A549 (cell line): Measurements from ENCODE around the gene MS4A4E. TPM values are rescaled to one million over a fixed set of nuclear protein-coding genes. Genes with fewer than 3 reads are reported as not detected.

Source experiments
- ATAC-seq, 2 experiments: fragments of 200-7000 bp in 1 of 2; fragments of >200 bp in 1 of 2; cut with Nextera tagmentation in 1 of 2; cut with Tn5 transposase in 1 of 2; 3 replicates each; pipeline versions ENCODE4 v1.8.0 to v1.9.1; 2018 to 2020; ENCODE audit warnings: mild to moderate bottlenecking in 1 of 2, moderate library complexity in 1 of 2
- CTCF ChIA-PET: fragments of 300-600 bp; sonication (Branson Sonifier 250); formaldehyde crosslinking; extraction: SDS; loops from one replicate; lab custom pipeline; 2021; ENCODE audit warnings: antibody characterized with exemption, inconsistent platforms; lab: Yijun Ruan, JAX
- POLR2A ChIA-PET: fragments of 350-600 bp; formaldehyde crosslinking; extraction: SDS; loops from one replicate; lab custom pipeline; 2021; ENCODE audit warnings: antibody characterized with exemption, inconsistent platforms; lab: Yijun Ruan, JAX
- DNase-seq, 2 experiments: peaks; one replicate each; pipeline versions ENCODE4 v3.0.0 to v3.0.0-alpha.2; 2011 to 2016; ENCODE audit warnings: low read depth in 1 of 2, low spot score in 1 of 2
- FAIRE-seq: peaks from 2 replicates; lab custom pipeline; 2011; peaks lifted over from hg19 to GRCh38; lab: Jason Lieb, UNC
- H3K27ac ChIP-seq, 2 experiments: fragments of >200 bp; sonication (Bioruptor Twin); formaldehyde crosslinking; 3 replicates each; pipeline ENCODE4 v1.5.1; 2016 to 2017
- H3K4me1 ChIP-seq: fragments of >200 bp; sonication (Bioruptor Twin); formaldehyde crosslinking; 3 replicates; pipeline ENCODE4 v1.6.1; 2016
- H3K4me2 ChIP-seq: fragments of >200 bp; sonication (Bioruptor Twin); formaldehyde crosslinking; 3 replicates; pipeline ENCODE4 v1.6.1; 2016
- H3K4me3 ChIP-seq: fragments of >200 bp; sonication (Bioruptor Twin); formaldehyde crosslinking; 3 replicates; pipeline ENCODE4 v1.5.1; 2016
- H3K9me3 ChIP-seq: fragments of >200 bp; sonication (Bioruptor Twin); formaldehyde crosslinking; 3 replicates; pipeline ENCODE4 v1.6.1; 2016
- BCL3 ChIP-seq: fragments of >200 bp; sonication (Bioruptor Twin); formaldehyde crosslinking; IDR thresholded peaks from 3 replicates; pipeline ENCODE4 v1.6.1; 2016
- CBX2 ChIP-seq: fragments of 200-600 bp; sonication (generic); IDR thresholded peaks from 2 replicates; pipeline ENCODE4 v1.6.1; 2016; ENCODE audit warnings: low read depth, mild to moderate bottlenecking, borderline replicate concordance
- CHD4 ChIP-seq: fragments of 200-600 bp; sonication (generic); IDR thresholded peaks from 2 replicates; pipeline ENCODE4 v1.6.1; 2016; ENCODE audit warnings: antibody characterized with exemption, mild to moderate bottlenecking, borderline replicate concordance
- EHMT2 ChIP-seq: fragments of 200-600 bp; sonication (generic); IDR thresholded peaks from 2 replicates; pipeline ENCODE4 v1.6.1; 2016; ENCODE audit warnings: antibody characterized with exemption, low read depth, mild to moderate bottlenecking, moderate library complexity
- FOSB ChIP-seq: fragments of 250-450 bp; sonication (Bioruptor Pico); IDR thresholded peaks from 2 replicates; pipeline ENCODE4 v1.5.0; 2020; ENCODE audit warnings: mild to moderate bottlenecking, moderate library complexity
- GATA3 ChIP-seq: IDR thresholded peaks from 2 replicates; pipeline ENCODE4 v1.6.1; 2012; ENCODE audit warnings: borderline replicate concordance
- HDAC2 ChIP-seq: fragments of 200-600 bp; sonication (generic); IDR thresholded peaks from 2 replicates; pipeline ENCODE4 v1.6.1; 2016
- HOXB5 ChIP-seq: fragments of 250-450 bp; sonication (Bioruptor Pico); IDR thresholded peaks from 2 replicates; pipeline ENCODE4 v1.5.0; 2020; ENCODE audit warnings: mild to moderate bottlenecking, moderate library complexity
- JUN ChIP-seq, 2 experiments: fragments of >200 bp; sonication (Bioruptor Twin); formaldehyde crosslinking; IDR thresholded peaks; 2 replicates in 1 of 2; 3 replicates in 1 of 2; pipeline ENCODE4 v1.6.1; 2016 to 2017
- JUNB ChIP-seq: fragments of >200 bp; sonication (Bioruptor Twin); formaldehyde crosslinking; IDR thresholded peaks from 2 replicates; pipeline ENCODE4 v1.6.1; 2016
- MAFK ChIP-seq: fragments of 450-650 bp; IDR thresholded peaks from 2 replicates; pipeline ENCODE4 v1.6.1; 2014; ENCODE audit not compliant: partially characterized antibody
- PBX3 ChIP-seq: IDR thresholded peaks from 2 replicates; pipeline ENCODE4 v1.6.1; 2012
- PHF8 ChIP-seq: fragments of 200-600 bp; sonication (generic); IDR thresholded peaks from 2 replicates; pipeline ENCODE4 v1.6.1; 2016; ENCODE audit warnings: low read depth, mild to moderate bottlenecking, antibody characterized with exemption, moderate library complexity, borderline replicate concordance
- POLR2A ChIP-seq: IDR thresholded peaks from 2 replicates; pipeline ENCODE4 v1.6.1; 2012; ENCODE audit warnings: mild to moderate bottlenecking, low read length
- RAD21 ChIP-seq, 2 experiments: fragments of >200 bp in 1 of 2; sonication (Bioruptor Twin) in 1 of 2; formaldehyde crosslinking in 1 of 2; IDR thresholded peaks in 1 of 2; conservative IDR thresholded peaks in 1 of 2; 2 replicates in 1 of 2; 3 replicates in 1 of 2; pipeline ENCODE4 v1.6.1; 2012 to 2018; ENCODE audit warnings: inconsistent platforms in 1 of 2
- REST ChIP-seq: fragments of 200-600 bp; sonication (generic); IDR thresholded peaks from 2 replicates; pipeline ENCODE4 v1.6.1; 2016; ENCODE audit warnings: antibody characterized with exemption, mild to moderate bottlenecking, moderate library complexity
- TFCP2L1 ChIP-seq: fragments of 250-450 bp; sonication (Bioruptor Pico); IDR thresholded peaks from 2 replicates; pipeline ENCODE4 v1.5.0; 2021; ENCODE audit warnings: mild to moderate bottlenecking
- ZSCAN20 ChIP-seq: fragments of 250-450 bp; sonication (Bioruptor Pico); IDR thresholded peaks from 2 replicates; pipeline ENCODE4 v1.8.0; 2022; ENCODE audit warnings: mild to moderate bottlenecking, moderate library complexity
- WGBS: methylation state at CpG from one replicate; pipeline ENCODE4 v1.1.6; 2017; ENCODE audit errors: missing lambda C conversion rate; 5-methylcytosine and 5-hydroxymethylcytosine counted together
- polyA plus RNA-seq, 4 experiments: library from polyadenylated mRNA; depleted of rRNA in 3 of 4; stranded (reverse); fragments of >200 nt; fragmentation: RNase III in 1 of 4; extraction: RNeasy Plus Mini Kit Qiagen cat#74134 plus additional on column Dnase treatment in 1 of 4; gene quantifications; 2 replicates in 3 of 4; 3 replicates in 1 of 4; pipeline ENCODE4 v1.2.3, GENCODE V29; 2011 to 2017
- TF ChIP-seq, protein P1 (sequence below): fragments of >200 bp; sonication (Bioruptor Twin); formaldehyde crosslinking; IDR thresholded peaks from 3 replicates; pipeline ENCODE4 v1.5.1; 2016

Gene MS4A4E
- polyA plus RNA-seq, 2 of the 4 experiments (the other 2 are of a cell fraction) = not detected

DNA sequence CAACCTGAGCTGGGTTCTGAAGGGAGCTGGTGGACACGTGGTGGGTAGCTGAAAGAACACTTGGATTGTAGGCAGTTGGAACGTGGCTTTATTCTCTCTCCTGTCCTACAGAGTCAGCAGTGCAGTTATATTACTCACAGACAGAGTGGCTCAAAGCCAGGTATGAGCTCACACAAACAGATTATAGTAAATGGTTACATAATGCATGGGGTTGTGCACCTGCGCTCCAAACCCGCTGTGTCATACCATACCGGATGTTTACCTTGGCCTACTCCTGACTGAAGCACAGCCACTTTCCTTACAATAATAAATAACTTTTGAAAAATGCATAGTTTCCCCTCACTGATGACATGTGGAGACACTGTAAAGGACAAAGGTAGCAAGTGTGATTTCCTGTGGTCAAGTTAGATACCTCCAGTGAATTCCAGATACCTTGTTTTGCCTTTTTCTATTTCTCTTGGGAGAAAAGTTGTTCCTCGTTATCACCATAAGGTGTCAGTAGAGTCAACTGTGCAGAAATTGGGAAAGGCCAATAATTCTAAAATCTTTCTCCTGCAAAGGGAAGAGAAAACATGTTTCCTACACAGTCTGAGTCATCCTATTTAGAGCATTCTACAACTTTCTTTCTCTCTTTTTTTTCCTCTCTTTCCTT, 73.5 kb downstream of the MS4A4E start (continued):
- TF ChIP-seq, protein P1, sequence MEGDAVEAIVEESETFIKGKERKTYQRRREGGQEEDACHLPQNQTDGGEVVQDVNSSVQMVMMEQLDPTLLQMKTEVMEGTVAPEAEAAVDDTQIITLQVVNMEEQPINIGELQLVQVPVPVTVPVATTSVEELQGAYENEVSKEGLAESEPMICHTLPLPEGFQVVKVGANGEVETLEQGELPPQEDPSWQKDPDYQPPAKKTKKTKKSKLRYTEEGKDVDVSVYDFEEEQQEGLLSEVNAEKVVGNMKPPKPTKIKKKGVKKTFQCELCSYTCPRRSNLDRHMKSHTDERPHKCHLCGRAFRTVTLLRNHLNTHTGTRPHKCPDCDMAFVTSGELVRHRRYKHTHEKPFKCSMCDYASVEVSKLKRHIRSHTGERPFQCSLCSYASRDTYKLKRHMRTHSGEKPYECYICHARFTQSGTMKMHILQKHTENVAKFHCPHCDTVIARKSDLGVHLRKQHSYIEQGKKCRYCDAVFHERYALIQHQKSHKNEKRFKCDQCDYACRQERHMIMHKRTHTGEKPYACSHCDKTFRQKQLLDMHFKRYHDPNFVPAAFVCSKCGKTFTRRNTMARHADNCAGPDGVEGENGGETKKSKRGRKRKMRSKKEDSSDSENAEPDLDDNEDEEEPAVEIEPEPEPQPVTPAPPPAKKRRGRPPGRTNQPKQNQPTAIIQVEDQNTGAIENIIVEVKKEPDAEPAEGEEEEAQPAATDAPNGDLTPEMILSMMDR = peak; percentile 14; the same call in 2 of the 3 replicates
- no peak for TF ChIP-seq ZSCAN20 (CRISPR knock-in tag)
- TF ChIP-seq RAD21 (conservative IDR thresholded peaks at IDR 0.05 in 1 of 2, IDR thresholded peaks at IDR 0.05 in 1 of 2) = peak in 1 of 2 experiments; percentile 32; a peak in 1 of 5 replicates
- TF ChIP-seq EHMT2 = no peak
- no peak for TF ChIP-seq MAFK

DNA sequence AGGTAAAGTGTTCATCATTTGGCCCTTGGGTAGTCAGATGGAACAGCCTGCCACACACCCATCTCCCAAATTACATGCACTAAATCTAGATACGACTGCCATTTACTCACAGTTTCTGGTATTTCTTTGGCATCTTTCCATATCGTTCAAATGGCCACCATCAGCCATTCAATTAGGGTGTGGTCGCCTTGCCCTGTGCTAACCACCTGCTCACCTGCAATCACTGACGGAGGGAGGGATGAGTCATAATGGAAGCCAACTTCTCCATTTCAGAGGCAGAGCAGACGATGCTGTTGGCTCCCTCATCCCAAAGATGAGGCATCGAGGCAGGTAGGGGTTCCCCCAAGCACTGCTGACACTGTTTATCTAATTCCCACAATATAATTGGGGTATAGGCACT, 74.6 kb downstream of the MS4A4E start:
- ChIA-PET POLR2A (no interaction called here), CTCF (interaction anchor here (1.2 kb wide), 1 partner anchor 25 kb away, joined by 3 read pairs; no protein-coding TSS in a partner anchor)
- ATAC-seq = no peak

More for the DNA sequence above, 74.6 kb downstream of the MS4A4E start:
- Histone ChIP-seq H3K4me3 (no peak overlapping the region), H3K4me1 (no peaks in the 10 kb centered on the region), H3K9me3 (no peaks in the 10 kb centered on the region), H3K4me2 (no peak overlapping the region), H3K27ac (no peak overlapping the region)
- FAIRE-seq (no peak), DNase-seq (no peak)
- TF ChIP-seq RAD21 (conservative IDR thresholded peaks at IDR 0.05 in 1 of 2, IDR thresholded peaks at IDR 0.05 in 1 of 2) = no peak
- no peak for TF ChIP-seq PHF8
- no peak for TF ChIP-seq REST
- no peak for TF ChIP-seq JUN (IDR thresholded peaks at IDR 0.05)
- TF ChIP-seq TFCP2L1 (CRISPR knock-in tag) = no peak
- TF ChIP-seq HDAC2 = no peak
- no peak for TF ChIP-seq CHD4
- TF ChIP-seq FOSB (CRISPR knock-in tag) = no peak
- no peak for TF ChIP-seq POLR2A
- TF ChIP-seq HOXB5 (CRISPR knock-in tag) = no peak
- no peak for TF ChIP-seq PBX3
- TF ChIP-seq JUNB = no peak
- TF ChIP-seq GATA3 = no peak
- no peak for TF ChIP-seq CBX2
- no peak for TF ChIP-seq BCL3
- WGBS = 7% methylated on average over 6 of the region's 6 CpGs
